IPS DF 19.7 (cell line): ENCODE results near the gene CD40LG.

Source experiments
- DNase-seq: peaks from one replicate; pipeline ENCODE4 v3.0.0-alpha.2; 2013; ENCODE audit warnings: low read depth, low spot score

Gene CD40LG

DNA sequence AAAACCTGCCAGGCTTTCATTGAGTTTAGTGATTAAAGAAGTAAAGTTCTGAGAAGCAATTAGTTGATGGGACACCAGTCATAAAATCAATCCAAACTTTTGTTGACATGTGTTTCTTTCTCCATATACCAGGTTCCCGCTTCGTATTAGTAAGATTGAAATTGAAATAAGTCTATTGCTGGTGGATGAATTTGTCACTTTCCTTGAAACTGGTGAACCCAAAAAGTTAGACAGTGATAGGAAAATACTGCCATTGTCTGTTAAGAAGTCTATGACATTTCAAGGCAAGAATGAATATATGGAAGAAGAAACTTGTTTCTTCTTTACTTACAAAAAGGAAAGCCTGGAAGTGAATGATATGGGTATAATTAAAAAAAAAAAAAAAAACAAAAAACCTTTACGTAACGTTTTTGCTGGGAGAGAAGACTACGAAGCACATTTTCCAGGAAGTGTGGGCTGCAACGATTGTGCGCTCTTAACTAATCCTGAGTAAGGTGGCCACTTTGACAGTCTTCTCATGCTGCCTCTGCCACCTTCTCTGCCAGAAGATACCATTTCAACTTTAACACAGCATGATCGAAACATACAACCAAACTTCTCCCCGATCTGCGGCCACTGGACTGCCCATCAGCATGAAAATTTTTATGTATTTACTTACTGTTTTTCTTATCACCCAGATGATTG is at the start of gene CD40LG:
Gene CD40LG, plus strand, starts transcription at position 482 of the 684 bp plus-strand sequence. Its CDS starts 91 bp downstream, at position 573.
- DNase-seq: no peak

DNA sequence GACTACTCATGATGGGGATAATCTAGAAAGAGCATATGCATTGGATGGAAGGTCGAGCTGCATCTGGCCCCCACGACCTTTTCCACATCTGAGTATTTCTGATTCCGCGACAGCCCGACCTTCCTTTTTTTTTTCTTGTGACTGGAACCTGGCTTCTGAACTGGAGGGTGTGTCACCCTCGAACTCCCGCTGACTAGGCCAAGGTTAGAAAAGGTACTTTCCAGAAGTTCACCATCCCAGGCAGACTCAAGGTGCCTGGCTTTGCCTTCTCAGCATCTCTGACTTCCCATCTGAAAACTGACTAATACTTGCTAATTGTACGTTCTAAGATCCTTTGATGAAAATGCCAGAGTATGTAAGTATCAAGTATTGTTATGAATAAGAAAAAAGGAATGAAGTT is 49.3 kb upstream of the CD40LG start:
- DNase-seq: no peak

DNA sequence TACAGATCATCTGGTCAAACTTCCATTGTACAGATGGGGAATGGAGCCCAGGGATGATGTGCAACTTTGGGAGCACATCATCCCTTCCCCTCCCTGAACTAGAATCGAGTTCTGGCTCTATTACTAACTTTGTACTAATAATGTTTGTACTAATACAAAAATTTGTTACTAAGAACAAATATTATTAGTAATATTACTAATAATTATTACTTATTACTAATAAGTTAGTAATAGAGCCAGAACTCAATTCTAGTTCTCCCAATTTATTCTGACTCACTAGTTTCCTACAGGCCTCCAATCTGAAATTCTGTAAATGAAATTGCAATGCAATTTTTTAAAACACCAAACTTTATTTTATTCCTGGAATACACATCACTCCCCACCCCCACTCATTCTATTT is 47.9 kb upstream of the CD40LG start:
- DNase-seq: no peak

DNA sequence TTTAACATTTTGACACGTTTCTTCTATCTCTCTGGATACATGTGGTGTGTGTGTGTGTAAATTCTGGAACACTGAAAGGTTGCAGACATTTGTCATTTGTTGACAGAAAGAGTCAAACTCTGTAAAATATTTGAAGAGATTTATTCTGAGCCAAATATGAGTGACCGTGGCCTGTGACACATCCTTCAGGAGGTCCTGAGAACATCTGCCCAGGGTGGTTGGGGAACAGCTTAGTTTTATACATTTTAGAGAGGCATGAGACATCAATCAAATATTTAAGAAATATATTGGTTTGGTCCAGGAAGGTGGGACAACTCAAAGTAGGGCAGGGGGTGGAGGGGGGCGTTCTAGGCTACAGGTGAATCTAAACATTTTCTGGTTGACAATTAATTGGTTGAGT is 40.7 kb upstream of the CD40LG start:
- no peak for DNase-seq

DNA sequence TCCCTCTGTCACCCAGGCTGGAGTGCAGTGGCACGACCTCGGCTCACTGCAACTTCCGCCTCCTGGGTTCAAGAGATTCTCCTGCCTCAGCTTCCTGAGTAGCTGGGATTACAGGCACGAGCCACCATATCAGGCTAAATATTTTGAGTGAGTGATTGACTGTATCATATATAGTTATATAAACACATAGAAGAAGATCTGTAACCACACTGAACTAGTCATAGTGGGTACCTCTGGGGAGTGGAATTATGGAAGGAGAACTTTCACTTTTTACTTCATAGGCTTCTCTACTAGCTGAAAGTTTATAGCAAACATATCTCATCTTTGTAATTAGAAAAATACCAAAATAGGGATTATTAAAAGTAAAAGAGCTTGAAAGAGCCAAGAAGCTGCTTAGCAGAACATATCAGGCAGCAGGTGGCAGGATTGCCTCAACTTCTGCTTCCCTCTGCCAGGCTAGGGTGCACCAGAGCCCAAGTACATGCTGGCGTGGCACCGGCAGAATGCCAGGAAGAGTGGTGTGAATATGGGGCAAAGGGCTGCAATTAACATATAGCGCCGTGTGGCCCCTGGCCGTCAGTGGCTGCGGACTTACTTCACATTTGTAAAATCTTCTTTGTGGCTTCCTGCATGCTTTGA is 39.5 kb upstream of the CD40LG start:
- DNase-seq: no peak

DNA sequence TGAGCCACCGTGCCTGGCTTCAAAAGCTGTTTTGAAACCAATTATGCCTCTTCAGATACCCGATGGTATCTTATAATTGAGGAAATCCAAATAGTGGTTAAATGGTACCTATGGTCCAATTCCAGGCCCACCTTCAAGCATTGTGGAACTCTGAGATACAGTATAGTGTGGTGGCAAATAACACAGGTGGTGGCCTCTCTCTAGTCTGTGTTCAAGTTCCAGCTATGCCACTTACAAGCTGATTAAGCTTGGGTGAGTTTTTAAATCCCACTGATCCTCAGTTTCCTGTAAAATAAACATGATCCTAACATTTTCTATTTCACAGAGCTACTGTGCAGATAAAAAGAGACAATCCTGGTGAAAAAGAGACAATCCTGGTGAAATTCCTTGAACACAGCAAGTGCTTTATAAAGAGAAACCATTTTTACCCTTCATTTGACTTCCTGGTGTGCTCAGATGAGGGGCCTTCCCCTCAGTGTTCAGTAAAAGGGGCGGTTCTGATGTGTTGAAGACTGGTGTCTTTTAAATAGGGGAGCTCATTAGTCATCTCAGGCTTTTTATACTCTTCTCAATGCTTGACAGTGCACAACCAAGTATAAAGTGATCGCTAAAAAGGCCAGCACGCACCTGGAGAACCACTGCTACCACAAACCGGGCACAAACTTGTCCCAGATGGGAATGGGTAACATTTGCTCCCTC is 30.8 kb upstream of the CD40LG start:
- DNase-seq: no peak

DNA sequence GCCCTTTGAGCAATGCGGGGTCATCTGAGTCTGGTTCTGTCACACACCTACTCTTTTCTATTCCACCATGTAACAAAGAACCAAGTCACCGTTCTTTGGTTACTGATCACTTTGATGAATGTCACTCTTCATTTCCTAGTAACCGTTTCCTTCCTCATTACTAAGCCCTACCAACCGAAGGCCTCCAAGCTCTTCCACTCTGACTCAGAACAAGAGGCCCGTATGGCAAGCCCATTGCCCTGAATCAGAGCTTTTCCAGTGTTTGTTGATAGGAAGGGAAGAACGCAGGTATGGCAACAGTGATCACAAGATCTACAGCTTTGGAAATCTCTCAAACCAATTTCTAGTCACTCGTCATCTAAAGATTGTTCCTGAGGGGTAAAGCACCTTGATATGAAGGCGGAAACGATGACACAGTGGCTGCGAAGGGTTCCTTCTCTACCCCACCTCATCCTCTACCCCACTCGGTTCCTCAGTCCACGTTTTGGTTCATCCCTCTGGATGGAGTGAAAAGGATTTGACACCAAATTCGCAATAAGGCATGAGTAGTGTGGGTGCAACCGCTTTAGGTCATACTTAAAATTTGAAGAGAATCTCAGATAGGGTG is 28.0 kb upstream of the CD40LG start:
- DNase-seq: no peak

DNA sequence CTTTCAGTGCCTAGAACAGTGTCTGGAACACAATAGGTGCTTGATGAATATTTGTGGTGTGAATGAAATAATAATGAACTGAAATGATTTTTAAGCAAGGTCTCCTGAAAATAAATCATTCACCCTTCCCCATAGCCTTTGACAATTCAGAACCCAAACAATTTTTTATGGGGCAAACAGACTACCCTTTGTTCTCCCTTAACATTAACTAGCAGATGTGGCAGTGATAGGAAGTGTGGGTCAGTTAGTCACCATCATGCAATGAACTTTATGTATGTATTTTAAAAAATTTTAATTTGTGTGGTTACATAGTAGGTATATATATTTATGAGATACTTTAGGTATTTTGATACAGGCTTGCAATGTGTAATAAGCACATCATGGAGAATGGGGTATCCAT is 27.2 kb upstream of the CD40LG start:
- no peak for DNase-seq

DNA sequence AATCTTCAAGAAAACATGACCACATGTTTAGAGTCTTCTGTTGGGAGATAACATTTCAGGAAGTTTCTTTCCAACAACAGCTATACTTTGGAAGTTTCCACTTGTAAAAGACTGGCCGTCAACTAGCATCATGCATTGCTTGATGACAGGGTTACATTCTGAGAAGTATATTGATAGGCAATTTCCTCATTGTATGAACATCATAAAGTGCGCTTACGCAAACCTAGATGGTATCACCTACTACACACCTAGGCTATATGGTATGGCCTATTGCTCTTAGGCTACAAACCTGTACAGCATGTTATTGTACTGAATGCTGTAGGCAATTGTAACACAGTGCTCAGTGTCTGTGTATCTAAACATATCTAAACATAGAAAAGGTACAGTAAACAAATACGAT is 25.4 kb upstream of the CD40LG start:
- no peak for DNase-seq

DNA sequence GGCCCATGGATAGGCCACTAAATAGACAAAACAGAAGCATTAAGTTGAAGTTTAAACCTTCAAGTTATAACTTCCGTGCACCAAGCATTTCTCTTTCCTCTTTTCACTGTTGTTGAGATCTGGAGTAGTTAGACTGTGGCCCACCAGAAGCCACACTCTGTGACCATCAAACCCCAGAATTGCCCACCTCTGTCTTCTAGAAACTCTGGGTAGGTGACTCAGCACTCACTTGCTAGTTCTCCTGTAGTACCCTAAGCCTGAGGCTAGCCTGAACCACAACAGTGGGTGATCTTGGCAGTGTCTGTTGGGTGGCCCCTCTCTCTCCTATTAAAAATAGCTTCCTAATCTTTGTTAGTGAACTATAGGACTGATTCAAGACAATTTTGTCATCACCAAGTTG is 24.6 kb upstream of the CD40LG start:
- DNase-seq: no peak

DNA sequence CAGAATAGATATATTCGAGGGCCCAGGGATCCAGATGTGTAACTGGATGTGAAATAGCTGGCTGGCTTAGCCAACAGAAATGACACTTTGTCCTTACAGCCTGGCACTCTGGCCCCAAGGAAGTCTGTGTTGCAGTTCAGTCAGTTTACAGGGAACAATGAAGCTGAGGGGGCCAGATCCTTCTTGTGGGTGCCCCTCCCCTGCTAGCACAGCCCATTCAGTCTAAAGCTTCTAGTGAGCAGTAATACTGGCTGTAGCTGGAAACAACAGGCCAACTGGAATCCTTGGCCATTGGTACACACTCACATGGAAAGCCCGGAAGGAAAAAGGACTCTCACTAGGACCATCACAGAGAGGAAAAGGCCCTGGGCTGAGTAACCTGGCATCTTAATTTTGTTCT is 22.7 kb upstream of the CD40LG start:
- DNase-seq: no peak

DNA sequence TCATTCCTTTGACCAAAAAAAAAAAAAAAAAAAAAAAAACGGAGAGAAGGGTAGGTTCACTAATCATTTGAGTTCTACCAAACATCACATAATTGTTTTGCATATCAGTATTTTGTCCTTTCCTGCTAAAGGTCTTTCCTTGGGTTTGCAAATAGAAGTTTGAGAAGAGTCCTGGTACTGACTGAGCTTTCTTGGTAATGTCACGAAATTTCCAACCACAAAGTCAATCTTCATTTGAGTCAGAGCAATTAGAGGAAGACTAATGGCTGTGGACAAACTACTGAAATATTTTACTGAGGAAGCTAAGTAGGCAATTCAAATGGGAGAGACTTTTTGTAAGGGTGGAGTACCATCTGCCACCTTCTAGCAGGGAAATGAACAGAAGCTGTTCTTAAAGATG is 21.7 kb upstream of the CD40LG start:
- no peak for DNase-seq

DNA sequence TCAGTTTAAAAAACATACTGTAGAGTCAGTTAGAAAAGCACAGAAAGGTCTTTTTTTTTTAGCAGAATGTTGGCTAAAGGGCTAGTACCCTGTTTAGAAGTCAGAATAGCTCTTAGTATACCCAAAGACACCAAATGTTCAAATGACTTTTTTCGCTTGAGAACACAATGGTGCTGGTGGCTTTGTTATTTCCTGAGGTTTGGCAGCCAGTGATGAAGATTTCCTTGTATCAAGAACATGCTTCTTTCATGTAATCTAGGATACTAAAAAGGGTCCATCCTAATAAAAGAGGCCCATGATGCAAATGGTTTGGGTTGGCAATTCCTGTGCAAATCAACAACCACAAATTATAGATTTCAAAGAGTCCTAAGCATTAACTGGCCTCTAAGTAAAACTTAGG is 21.1 kb upstream of the CD40LG start:
- no peak for DNase-seq

DNA sequence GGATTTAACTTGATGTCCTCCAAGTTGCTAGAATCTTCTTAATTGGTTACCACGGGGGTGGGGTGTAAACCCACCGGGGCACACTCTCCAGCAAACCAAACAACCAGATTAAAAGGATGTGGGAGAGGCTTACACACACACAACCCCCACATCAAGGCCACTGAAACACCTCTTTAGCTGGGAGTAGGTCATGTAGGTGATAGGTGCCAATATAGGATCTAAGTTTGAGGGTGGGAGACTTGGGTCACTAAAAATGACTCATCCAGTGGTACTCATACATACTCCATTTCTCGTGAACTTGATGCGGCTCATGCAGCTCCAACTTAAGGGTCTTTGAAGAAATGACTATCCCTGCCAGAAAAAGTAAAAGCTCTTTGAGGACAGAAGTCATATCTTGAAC is 20.5 kb upstream of the CD40LG start:
- no peak for DNase-seq

DNA sequence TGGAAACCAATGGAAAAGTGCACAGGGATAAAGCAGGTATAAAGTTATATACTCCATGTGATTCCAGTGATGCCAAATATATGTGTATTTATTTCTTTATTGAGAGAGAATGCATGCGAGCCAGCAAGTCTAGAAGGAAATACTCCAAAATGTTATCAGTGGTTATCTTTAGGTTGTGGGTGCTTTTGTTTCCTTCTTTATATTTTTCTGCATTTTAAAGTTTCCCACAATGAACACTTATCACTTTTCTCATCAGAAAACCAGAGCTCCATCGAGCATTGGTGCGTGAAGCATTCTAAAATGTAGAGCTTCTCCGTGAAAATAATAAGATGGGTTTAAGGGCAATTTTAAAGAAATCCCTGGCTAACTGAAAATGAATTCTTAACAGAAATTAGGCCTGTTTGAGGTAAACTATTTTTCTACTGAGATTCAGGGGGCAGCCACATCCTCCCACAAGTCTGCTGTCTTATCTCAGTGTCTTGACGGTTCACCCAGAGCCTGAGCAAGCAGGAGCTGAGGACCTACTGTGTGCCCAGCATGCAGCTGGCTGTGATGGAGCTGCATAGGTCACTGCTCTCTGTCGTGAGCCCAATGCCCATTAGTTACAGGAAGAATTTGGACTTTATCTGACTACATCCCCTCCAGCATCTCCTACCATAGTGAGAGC is 18.7 kb upstream of the CD40LG start:
- DNase-seq: no peak

DNA sequence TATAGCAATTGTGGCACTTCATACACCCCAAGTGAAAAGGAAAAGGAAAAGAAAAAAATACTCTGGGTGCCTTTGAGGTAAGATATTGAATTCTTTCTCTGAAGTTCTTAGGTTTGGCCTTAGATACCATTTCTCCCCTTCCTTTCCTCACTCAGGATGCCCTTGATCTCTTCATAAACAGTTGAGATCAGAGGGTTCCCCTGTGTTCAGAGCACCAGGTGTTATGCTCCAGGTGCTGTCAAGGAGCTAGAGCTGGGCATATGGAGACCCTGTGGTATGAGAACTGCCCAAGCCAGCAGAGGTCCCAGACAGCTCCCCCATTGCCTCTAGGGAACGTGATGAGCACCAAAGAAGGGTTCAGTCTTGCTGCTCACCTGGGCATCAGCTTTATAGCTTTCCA is 17.1 kb upstream of the CD40LG start:
- DNase-seq: no peak

DNA sequence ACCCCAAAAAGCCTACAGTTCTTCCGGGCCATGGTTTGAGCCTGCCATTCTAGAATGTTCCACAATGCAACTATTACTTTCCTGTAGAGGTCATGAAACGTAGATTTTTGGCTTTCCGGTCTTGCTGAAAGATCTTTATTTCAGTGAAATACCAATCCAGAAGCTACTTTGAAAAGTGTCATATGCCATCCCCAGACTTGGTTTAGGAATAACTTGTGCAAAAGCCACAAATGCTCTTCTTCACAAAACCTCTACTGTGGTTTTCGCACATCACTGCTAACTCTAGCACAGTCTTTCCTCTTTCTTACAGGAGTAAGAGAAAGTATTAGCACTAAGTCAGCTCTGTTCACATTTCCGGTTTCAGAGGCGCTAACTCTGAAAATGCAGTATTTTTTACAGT is 12.7 kb upstream of the CD40LG start:
- no peak for DNase-seq

DNA sequence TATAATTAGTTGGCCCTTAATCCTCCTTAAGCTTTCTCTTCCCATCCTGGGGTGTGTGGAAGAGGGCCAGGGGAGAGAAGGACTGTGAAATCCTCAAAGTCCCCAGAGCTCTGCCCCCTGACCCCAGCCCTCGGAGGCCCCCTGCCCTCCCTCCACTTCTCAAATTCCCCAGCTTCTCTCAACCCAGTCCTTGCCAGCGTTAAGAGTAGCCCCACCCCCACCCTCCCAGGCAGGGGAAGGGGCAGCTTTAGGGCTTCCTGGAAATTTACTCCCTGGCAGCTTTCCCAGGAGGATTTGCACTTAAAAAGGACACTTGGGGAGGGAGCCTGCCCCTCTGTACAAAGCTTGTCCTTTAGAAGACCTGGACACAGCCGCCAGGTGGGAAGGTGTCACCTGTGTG is 11.8 kb upstream of the CD40LG start:
- peak; percentile 25 for DNase-seq

DNA sequence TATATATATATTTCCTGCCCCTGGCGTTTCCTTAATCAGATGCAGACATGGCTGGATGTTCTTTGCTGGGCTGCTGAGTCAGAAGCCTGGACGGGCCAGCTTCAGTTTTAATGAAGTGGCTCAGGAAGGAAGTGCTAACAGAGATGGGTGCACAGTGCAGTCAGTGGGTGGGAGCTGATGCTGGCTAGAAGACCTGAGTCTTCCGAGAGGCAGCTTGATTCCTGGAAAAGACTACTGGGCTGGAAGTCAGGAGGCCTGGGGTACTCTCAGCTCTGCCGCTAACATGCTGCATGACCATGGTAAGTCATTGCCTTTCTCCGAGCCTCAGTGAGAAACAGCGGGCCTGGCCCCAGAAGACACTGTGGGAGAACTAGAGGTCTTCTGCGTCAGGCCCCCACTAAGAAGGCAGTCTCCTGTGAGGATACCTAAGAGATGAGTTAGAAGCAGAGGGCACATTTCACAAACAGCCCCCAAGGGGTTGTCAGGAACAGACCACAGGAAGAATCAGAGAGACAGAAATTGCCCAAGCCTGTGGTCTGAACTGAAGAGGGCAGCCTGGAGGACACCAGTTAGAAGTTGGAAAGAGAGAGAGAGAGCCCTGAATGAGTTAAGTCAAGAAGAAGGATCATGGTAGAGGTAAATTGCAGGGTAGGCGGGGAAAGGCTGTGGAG is 8.3 kb upstream of the CD40LG start:
- DNase-seq: no peak

DNA sequence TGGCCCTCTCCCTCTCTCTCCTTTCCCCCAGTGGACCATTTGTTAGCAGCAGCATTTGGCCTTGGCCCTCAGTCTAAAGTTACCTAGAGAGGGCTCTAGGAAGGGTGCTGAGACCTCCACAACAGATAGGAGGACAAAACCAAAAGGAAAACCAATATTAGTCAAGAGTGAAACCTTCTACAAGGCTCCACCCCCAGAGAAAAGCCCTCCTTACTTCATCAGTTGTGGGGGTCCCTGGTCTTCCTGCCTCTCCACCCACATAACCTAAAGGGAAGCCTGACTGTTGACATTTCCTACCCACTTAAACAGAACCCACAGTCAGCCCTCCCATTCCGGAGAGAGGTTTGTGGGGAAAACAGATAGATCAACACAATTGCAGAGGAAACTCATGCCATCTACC is 4.7 kb upstream of the CD40LG start:
- no peak for DNase-seq

DNA sequence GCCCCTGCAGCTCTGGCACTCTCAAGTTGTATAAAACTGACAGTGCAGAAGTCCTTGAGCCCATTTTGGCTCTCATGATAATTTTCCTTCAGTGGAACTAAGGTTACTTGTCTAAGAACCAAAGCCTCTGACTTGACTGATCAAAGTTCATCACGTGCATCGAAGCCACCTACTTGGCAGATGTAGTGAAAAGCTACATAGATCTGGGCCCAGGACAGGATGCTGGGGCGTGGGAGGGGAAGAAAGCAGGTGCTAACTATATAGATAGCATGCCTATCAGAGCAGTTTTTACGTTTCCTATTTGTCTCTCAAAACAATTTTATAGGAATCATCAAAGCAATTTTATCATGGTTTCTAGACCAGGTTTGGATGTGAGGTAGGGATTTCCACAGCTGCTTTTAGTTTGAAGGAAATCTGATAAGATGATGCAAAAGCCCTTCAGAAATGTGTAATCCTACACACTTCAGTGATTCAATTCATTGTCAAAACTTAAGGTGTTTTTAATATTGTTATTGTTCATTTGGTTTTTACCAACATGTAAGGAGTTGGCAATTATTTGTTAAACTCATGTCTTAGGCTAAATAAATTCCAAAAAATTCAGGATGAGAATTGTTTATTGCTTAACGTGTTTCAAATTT is 1.2 kb upstream of the CD40LG start:
- DNase-seq: no peak
